Uterus (tissue), 4 donors: Measurements from ENCODE around the gene CATSPERD. TPM values are rescaled to one million over a fixed set of nuclear protein-coding genes. Genes with fewer than 3 reads are reported as not detected.

Source experiments
- DNase-seq, 2 donors: peaks; one replicate each; pipeline ENCODE4 v3.0.0-alpha.2; 2019 to 2020
- H3K27ac ChIP-seq, 2 donors: fragments of 200-600 bp; sonication (generic); 1 replicate in 1 of 2; 2 replicates in 1 of 2; pipeline ENCODE4 v1.5.1; 2016 to 2018
- H3K27me3 ChIP-seq, 2 donors: fragments of 200-600 bp; sonication (generic); one replicate each; pipeline ENCODE4 v1.5.1; 2018 to 2019; ENCODE audit warnings: control low read depth in 1 of 2
- H3K36me3 ChIP-seq, 2 donors: fragments of 200-600 bp; sonication (generic); one replicate each; pipeline ENCODE4 v1.5.1; 2019; ENCODE audit warnings: control low read depth in 1 of 2
- H3K4me1 ChIP-seq, 2 donors: fragments of 200-600 bp; sonication (generic); one replicate each; pipeline ENCODE4 v1.5.1; 2018 to 2019; ENCODE audit warnings: control low read depth in 1 of 2
- H3K4me3 ChIP-seq, 2 donors: fragments of 200-600 bp; sonication (generic); 1 replicate in 1 of 2; 2 replicates in 1 of 2; pipeline ENCODE4 v1.5.1; 2018 to 2019; ENCODE audit warnings: mild to moderate bottlenecking in 1 of 2
- H3K9me3 ChIP-seq, 2 donors: fragments of 200-600 bp; sonication (generic); one replicate each; pipeline ENCODE4 v1.5.1; 2019; ENCODE audit warnings: control low read depth in 1 of 2
- CTCF ChIP-seq, 4 experiments: fragments of 200-600 bp in 2 of 4; fragments of 450-650 bp in 2 of 4; sonication (generic) in 2 of 4; IDR thresholded peaks; one replicate each; pipeline ENCODE4 v1.5.1; 2016 to 2019; ENCODE audit warnings: antibody characterized with exemption in 4 of 4, mild to moderate bottlenecking in 2 of 4, moderate library complexity in 1 of 4
- POLR2A ChIP-seq, 2 donors: fragments of 450-650 bp; IDR thresholded peaks; one replicate each; pipeline ENCODE4 v1.6.1; 2016; ENCODE audit warnings: antibody characterized with exemption in 2 of 2, mild to moderate bottlenecking in 1 of 2, moderate library complexity in 1 of 2
- intact Hi-C: fragments of 100-400 bp; cut with DNase I; formaldehyde crosslinking; loops from one replicate; pipeline ENCODE4 v1.15.1; 2023; ENCODE audit warnings: low total_unique reads
- total RNA-seq, 4 donors: library from RNA; depleted of rRNA in 3 of 4; stranded (reverse); fragments of >200 nt in 3 of 4; gene quantifications; one replicate each; pipeline versions ENCODE4 v1.1.0 to v1.2.4, GENCODE V29; 2014 to 2023
- donor health status: DM: yes; HTN: yes; CAD: no.

CATSPERD gene
- total RNA-seq, 4 donors from 2014 or later, result not detected

GRCh38 chr19:5803752-5804515 is 83.5 kb downstream of the CATSPERD start:
- no peaks in the 10 kb centered on the region for H3K9me3 ChIP-seq
- H3K27ac ChIP-seq, result no peak overlapping the region
- H3K4me1 ChIP-seq, result no peaks in the 10 kb centered on the region
- TF ChIP-seq POLR2A (IDR thresholded peaks at IDR 0.05) (no peak), CTCF (IDR thresholded peaks at IDR 0.05) (peak; percentile 71 to 88 (median 82))
- no peak overlapping the region for H3K4me3 ChIP-seq
- peaks cover 11 to 26% of the 10 kb centered on the region in 2 donors for H3K27me3 ChIP-seq
- intact Hi-C loops, result no loop called here
- no peaks in the 10 kb centered on the region for H3K36me3 ChIP-seq
- DNase-seq, result peak; percentile 60 to 75

- Histone ChIP-seq H3K4me1 (no peaks in the 10 kb centered on the region), H3K9me3 (no peaks in the 10 kb centered on the region), H3K27ac (no peak within 1 kb of the TSS), H3K27me3 (peaks cover 11 to 26% of the 10 kb centered on the region in 2 donors), H3K36me3 (no peaks in the 10 kb centered on the region), H3K4me3 (no peak within 1 kb of the TSS)
- intact Hi-C loops, result no loop called here
- no peak for TF ChIP-seq POLR2A (IDR thresholded peaks at IDR 0.05)
- TF ChIP-seq CTCF (IDR thresholded peaks at IDR 0.05), result no peak
- DNase-seq, result no peak
Measured at GRCh38 chr19:5804516-5805461, 84.4 kb downstream of the CATSPERD start, which contains the start of gene NRTN. Gene NRTN, plus strand, starts transcription at chr19:5805067. Its CDS starts 19,099 bp downstream, at chr19:5824166.

DNA sequence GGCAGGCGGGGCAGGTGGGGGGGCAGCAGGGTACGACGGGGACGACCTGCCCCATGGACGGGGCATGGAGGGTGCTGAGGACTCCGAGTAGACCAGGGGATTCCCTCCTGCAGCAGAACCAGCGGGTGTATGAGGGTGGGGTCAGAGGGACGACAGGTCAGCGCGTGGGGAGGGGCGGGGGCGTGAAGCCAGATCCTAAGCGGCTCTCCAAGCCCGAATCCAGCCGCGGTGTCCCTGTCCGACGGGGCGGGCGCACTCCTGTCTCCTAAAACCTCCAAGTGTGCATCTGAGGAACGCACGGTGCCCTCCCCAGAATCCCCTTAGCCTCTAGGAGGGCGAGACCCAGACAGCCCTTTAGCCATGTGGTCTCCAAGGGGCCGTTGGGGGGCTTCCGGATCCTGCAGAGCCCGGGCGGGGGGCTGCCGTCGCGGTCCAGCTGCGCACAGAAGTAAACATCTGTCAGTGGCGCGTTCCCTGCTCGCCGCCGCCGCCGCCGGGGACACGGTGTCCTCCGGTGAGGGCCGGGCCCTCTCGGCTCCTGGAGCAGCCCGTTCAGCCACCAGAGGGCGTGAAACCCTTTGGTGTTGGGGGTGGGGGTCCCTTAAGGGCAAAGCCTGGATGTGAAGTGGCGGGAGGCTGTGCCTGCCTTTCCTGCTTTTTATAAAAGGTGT is 85.2 kb downstream of the CATSPERD start:
- Histone ChIP-seq H3K27me3 (peaks cover 11 to 26% of the 10 kb centered on the region in 2 donors), H3K36me3 (no peaks in the 10 kb centered on the region), H3K9me3 (no peaks in the 10 kb centered on the region), H3K4me3 (no peak overlapping the region), H3K27ac (no peak overlapping the region), H3K4me1 (no peaks in the 10 kb centered on the region)
- no peak for DNase-seq
- TF ChIP-seq CTCF (IDR thresholded peaks at IDR 0.05) (peak in 3 of 4 experiments; percentile 34 to 59 (median 43)), POLR2A (IDR thresholded peaks at IDR 0.05) (no peak)
- intact Hi-C loops, result no loop called here

GRCh38 chr19:5806133-5806489 is 85.7 kb downstream of the CATSPERD start:
- Histone ChIP-seq H3K4me1 (no peaks in the 10 kb centered on the region), H3K36me3 (no peaks in the 10 kb centered on the region), H3K9me3 (no peaks in the 10 kb centered on the region), H3K27me3 (peaks cover 11 to 22% of the 10 kb centered on the region in 2 donors), H3K27ac (no peak overlapping the region), H3K4me3 (no peak overlapping the region)
- TF ChIP-seq CTCF (IDR thresholded peaks at IDR 0.05) (no peak), POLR2A (IDR thresholded peaks at IDR 0.05) (no peak)
- no peak for DNase-seq
- intact Hi-C loops, result no loop called here
